ENCODE results near the gene BRD4. TPM values are rescaled to one million over a fixed set of nuclear protein-coding genes. Genes with fewer than 3 reads are reported as not detected.

BRD4 gene
- total and polyA plus RNA-seq, 2 of the 13 experiments (the other 11 are each of a cell fraction or from before 2014, with no cell fraction given) = 10.5 to 11.4 TPM

DNA sequence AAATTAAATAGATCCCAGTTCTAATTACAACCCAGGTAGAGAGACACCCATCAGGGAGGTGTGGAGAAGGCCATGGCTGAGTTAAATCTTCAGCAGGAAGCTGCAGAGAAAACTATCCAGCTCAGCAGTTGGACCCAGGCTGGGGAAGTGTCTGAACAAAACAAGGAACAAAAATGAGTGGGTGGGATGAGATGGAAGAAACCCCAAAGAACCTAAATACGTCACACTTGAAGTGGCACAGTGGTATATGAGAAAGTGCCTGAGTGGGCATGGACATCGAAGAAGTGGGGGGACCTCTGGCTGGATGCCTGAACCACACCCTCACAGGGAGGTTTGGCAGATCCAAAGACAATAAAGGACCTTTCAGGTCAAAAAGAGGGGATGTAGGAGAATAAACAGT is 96.6 kb downstream of the BRD4 start:
- H3K9ac ChIP-seq (ENCODE audit: insufficient read depth, low read depth, low read length) = no peak overlapping the region
- no peaks in the 10 kb centered on the region for H3K79me2 ChIP-seq (ENCODE audit: insufficient read depth, low read length)
- H3K4me2 ChIP-seq (ENCODE audit: low read depth, low read length) = no peak overlapping the region
- 96% methylated on average over 2 of the region's 2 CpGs for WGBS (ENCODE audit: low lambda C conversion rate)
- intact Hi-C loops (cut with micrococcal nuclease; ENCODE audit: unreplicated experiment) = no loop called here
- peaks cover 24 to 42% of the 10 kb centered on the region in 2 experiments for H3K36me3 ChIP-seq (replicated peaks in 1 of 2; ENCODE audit: control insufficient read depth in 1 of 2, insufficient read depth in 2 of 2, low read length in 2 of 2)
- DNase-seq (ENCODE audit: low spot score) = no peak
- H3K4me1 ChIP-seq (ENCODE audit: insufficient read depth, low read length) = no peaks in the 10 kb centered on the region
- no peaks in the 10 kb centered on the region for H3K27me3 ChIP-seq (ENCODE audit: control insufficient read depth in 1 of 2, insufficient read depth in 2 of 2, low read length in 2 of 2)
- ChIA-PET POLR2A (no interaction called here), CTCF (ENCODE audit: low intra/inter-chr PET ratio, low total read pairs) (no interaction called here)
- no peaks in the 10 kb centered on the region for H4K20me1 ChIP-seq (ENCODE audit: insufficient read depth, low read length)
- no peak for ATAC-seq
- no TSS peak for BruUV-seq (replicated peaks)
- in situ Hi-C loops (cut with HindIII; ENCODE audit: extremely low pct_ligation_motif_present, low pct_unique_long_range_greater_than_20kb) = no loop called here
- no peak overlapping the region for H2AFZ ChIP-seq (ENCODE audit: low read length)
- no peaks in the 10 kb centered on the region for H3K9me3 ChIP-seq (ENCODE audit: low read length)
- no peak overlapping the region for H3K4me3 ChIP-seq (replicated peaks in 1 of 3; ENCODE audit: insufficient read depth in 1 of 3, low read depth in 2 of 3, low read length in 3 of 3)
- no peak for FAIRE-seq
- TF ChIP-seq RBM22 (optimal IDR thresholded peaks at IDR 0.05; ENCODE audit: low read length) = peak; percentile 58
- TF ChIP-seq, protein P1, sequence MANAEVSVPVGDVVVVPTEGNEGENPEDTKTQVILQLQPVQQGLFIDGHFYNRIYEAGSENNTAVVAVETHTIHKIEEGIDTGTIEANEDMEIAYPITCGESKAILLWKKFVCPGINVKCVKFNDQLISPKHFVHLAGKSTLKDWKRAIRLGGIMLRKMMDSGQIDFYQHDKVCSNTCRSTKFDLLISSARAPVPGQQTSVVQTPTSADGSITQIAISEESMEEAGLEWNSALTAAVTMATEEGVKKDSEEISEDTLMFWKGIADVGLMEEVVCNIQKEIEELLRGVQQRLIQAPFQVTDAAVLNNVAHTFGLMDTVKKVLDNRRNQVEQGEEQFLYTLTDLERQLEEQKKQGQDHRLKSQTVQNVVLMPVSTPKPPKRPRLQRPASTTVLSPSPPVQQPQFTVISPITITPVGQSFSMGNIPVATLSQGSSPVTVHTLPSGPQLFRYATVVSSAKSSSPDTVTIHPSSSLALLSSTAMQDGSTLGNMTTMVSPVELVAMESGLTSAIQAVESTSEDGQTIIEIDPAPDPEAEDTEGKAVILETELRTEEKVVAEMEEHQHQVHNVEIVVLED (CRISPR knock-in tag; IDR thresholded peaks at IDR 0.05; ENCODE audit: borderline replicate concordance) = no peak
- no peak overlapping the region for H3K27ac ChIP-seq (ENCODE audit: extremely low read length, insufficient read depth, low read length)

DNA sequence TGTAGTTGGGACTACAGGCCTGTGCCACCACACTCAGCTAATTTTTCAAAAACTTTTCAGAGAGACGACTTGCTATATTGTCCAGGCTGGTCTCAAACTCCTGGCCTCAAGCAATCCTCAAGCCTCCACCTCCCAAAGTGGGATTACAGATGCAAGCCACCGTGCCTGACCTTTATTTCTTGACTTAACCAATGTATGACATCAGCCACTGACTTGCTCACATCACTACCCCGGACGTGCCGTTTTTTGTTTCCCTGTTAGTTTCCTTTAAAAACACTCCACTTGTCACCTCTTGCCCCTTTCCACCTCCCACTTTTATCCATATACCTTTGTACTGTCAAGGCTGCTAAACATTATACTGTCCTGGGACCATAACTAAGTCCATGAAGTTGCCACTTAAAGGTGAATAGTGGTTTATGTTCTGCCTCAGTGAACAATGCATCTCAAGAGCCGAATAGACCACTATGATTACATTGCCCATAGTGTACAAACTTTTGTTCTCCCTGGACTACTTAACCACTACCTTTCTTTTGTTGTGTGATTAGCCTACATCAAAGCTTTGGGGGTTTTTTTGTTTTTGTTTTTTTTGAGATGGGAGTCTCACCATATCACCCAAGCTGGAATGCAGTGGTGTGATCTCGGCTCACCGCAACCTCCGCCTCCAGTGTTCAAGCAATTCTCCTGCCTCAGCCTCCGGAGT is 97.8 kb downstream of the BRD4 start:
- WGBS (ENCODE audit: low lambda C conversion rate) = 83% methylated on average over 10 of the region's 10 CpGs
- FAIRE-seq (no peak), ATAC-seq (no peak), DNase-seq (ENCODE audit: low spot score) (no peak)
- in situ Hi-C loops (cut with HindIII; ENCODE audit: extremely low pct_ligation_motif_present, low pct_unique_long_range_greater_than_20kb) (no loop called here), intact Hi-C loops (cut with micrococcal nuclease; ENCODE audit: unreplicated experiment) (no loop called here)
- Histone ChIP-seq H3K27me3 (ENCODE audit: control insufficient read depth in 1 of 2, insufficient read depth in 2 of 2, low read length in 2 of 2) (no peaks in the 10 kb centered on the region), H3K27ac (ENCODE audit: extremely low read length, insufficient read depth, low read length) (no peak overlapping the region), H3K4me1 (ENCODE audit: insufficient read depth, low read length) (no peaks in the 10 kb centered on the region), H3K36me3 (replicated peaks in 1 of 2; ENCODE audit: control insufficient read depth in 1 of 2, insufficient read depth in 2 of 2, low read length in 2 of 2) (peaks cover 15 to 30% of the 10 kb centered on the region in 2 experiments), H3K4me3 (replicated peaks in 1 of 3; ENCODE audit: insufficient read depth in 1 of 3, low read depth in 2 of 3, low read length in 3 of 3) (no peak overlapping the region), H2AFZ (ENCODE audit: low read length) (no peak overlapping the region), H3K9me3 (ENCODE audit: low read length) (no peaks in the 10 kb centered on the region), H4K20me1 (ENCODE audit: insufficient read depth, low read length) (no peaks in the 10 kb centered on the region), H3K9ac (ENCODE audit: insufficient read depth, low read depth, low read length) (no peak overlapping the region), H3K4me2 (ENCODE audit: low read depth, low read length) (no peak overlapping the region), H3K79me2 (ENCODE audit: insufficient read depth, low read length) (no peaks in the 10 kb centered on the region)
- no TSS peak for BruUV-seq (replicated peaks)
- ChIA-PET CTCF (ENCODE audit: low intra/inter-chr PET ratio, low total read pairs) (no interaction called here), POLR2A (no interaction called here)
- TF ChIP-seq PAF1 (CRISPR knock-in tag; IDR thresholded peaks at IDR 0.05) (peak; percentile 41; the same call in 1 of the 2 replicates), POLR2G (IDR thresholded peaks at IDR 0.05; ENCODE audit: low read depth, low read length) (peak; percentile 33; the same call in 1 of the 2 replicates), POLR2AphosphoS5 (IDR thresholded peaks at IDR 0.05; ENCODE audit: low read depth, low read length) (peak; percentile 35), HDAC2 (CRISPR knock-in tag; IDR thresholded peaks at IDR 0.05) (no peak), ZNF776 (CRISPR knock-in tag; IDR thresholded peaks at IDR 0.05) (no peak), RBM22 (optimal IDR thresholded peaks at IDR 0.05; ENCODE audit: low read length) (peak; percentile 48)
